Hematopoietic multipotent progenitor cell treated with erythropoietin and hydrocortisone succinate and interleukin-3 and kit ligand, for 17 days (in vitro differentiated cells): ENCODE measurements around the gene ROR2.
"Not testable (repeated sequence)": the region's sequence is repeated elsewhere in the genome, so short reads cannot be mapped to it uniquely, and the experiment has no call there.

Source experiments
- DNase-seq: peaks from one replicate; pipeline ENCODE4 v3.0.0-alpha.2; 2015; ENCODE audit warnings: low spot score

Gene ROR2

DNA sequence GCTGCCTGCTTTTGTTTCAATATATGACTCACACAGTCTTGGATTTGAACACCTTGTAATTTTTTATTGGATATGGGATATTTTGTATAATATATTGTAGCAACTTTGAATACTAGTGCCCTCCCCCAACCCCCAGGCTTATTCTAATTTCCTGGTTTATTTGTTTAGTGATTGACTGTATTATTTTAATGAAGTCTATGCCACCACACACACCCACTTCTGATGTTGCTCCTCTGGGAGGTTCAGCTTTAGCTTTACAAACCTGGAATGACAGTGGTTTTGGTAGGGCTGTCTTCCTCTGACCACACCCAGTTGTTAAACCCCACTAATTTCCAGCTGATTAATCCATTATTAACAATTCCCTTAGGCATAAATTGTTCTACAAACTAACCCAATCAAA, 320.3 kb downstream of the ROR2 start:
- DNase-seq: no peak

DNA sequence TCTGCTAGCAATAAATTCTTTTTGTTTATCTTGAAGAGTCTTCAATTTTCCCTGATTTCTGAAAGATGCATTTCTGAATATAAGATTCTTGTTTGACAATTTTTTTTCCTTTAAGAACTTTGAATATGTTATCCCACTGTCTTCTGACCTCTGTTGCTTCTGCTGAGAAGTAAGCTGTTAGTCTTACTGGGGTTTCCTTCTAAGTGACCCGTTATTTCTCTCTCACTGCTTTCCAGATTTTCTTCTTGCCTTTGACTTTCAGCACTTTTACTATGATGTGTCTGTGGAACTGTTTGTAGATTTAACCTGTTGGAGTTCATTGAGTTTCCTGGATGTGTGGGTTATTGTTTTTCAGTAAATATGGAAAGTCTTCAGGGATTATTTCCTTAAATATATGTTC, 321.1 kb downstream of the ROR2 start:
- DNase-seq: no peak

DNA sequence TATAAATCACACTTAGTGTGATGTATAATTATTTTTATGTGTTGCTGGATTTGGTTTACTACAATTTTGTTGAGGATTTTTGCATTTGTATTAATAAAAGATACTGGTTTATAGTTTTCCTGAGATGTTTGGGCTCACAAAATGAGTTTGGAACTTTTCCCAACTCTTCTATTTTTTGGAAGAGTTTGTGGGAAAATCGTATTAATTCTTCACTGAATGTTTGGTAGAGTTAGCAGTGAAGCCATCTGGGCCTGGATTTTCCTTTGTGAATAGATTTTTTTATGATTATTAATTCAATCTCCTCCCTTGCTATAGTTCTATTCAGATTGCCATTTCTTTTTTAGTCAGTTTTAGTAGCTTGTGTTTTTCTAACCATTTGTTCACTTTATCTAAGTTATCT, 324.7 kb downstream of the ROR2 start:
- DNase-seq: no peak

DNA sequence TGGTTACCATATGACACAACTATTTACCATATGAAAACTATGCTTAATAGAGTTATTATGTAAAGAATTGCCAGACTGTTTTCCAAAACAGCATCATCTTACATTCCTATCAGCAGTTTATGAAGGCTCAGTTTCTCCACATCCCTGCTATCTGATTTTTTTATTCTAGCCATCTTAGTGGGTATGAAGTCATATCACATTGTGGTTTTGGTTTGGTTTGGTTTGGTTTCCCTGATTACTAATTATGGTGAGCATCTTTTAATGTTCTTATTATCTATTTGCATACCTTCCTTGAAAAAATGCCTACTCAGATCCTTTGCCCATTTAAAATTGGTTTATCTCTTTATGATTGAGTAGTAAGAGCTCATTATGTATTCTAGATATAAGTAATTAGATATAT, 327.0 kb downstream of the ROR2 start:
- no peak for DNase-seq

DNA sequence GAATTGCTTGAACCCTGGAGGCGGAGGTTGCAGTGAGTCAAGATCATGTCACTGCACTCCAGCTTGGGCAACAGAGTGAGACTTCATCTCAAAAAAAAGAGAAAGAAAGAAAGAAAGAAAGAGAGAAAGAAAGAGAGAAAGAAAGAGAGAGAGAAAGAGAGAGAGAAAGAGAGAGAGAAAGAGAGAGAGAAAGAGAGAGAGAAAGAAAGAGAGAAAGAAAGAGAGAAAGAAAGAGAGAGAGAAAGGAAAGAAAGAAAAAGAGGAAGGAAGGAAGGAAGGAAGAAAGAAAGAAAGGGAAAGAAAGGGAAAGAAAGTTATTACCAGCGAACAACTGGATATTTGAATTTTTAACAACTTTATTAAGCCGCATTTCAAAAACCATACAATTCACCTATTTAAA, 327.9 kb downstream of the ROR2 start:
- DNase-seq: not testable (repeated sequence)

DNA sequence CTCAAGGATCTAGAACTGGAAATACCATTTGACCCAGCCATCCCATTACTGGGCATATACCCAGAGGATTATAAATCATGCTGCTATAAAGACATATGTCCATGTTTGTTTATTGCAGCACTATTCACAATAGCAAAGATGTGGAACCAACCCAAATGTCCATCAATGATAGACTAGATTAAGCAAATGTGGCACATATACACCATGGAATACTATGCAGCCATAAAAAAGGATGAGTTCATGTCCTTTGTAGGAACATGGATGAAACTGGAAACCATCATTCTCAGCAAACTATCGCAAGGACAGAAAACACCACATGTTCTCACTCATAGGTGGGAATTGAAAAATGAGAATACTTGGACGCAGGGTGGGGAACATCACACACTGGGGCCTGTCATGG, 336.0 kb downstream of the ROR2 start:
- DNase-seq: not testable (repeated sequence)

DNA sequence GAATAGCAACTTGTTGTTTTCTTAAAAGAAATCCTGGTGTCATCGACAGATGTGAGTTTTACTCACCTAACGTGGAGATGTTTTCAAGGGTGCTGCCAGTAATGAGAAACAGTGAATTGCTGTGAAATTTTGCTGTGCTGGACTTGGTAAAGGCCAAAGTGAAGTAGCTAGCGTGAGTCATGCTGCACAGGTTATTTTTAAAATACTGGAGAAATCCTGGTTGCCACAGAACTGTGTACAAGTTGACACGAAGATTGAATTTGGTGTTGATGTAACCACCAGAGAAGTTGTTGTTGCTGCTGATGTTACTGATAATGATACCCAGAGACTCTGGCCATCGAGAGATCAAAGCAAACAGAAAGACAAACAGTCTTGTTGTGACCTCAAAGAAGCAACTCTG, 338.4 kb downstream of the ROR2 start:
- no peak for DNase-seq

DNA sequence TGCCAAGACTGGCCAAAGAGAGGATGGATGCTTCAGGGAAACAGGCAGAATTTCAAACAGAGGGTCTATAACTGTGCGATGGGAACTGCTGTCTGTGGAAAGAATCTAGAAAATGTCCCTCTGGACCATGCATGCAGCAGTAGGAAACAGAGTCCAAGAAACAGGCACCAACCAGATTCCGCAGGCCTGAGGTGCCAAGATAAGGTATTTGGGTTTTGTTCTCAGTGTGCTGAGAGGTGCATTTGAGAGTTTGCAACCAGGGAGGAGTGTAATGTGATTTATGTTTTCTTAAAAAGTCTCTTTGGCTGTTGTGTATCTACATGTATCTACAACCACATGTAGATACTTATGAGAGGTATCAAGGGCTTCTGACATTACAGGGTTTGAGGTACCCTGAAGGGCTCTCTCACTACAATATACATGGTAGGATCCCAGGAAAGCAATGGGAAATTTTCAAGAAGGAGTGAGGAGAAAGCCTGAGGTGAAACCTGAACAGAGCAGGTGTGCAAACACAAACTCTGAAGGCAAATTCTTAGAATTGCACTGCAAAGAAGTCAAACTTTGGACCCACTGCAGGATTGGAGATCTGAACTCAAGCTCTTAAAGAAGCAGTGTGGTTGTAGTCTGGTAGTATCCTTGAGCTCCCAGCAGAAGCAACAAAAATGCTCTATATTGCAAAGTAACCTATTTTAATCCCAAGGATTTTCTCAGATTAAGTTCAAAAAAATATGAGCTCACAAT, 343.6 kb downstream of the ROR2 start:
- DNase-seq: no peak

DNA sequence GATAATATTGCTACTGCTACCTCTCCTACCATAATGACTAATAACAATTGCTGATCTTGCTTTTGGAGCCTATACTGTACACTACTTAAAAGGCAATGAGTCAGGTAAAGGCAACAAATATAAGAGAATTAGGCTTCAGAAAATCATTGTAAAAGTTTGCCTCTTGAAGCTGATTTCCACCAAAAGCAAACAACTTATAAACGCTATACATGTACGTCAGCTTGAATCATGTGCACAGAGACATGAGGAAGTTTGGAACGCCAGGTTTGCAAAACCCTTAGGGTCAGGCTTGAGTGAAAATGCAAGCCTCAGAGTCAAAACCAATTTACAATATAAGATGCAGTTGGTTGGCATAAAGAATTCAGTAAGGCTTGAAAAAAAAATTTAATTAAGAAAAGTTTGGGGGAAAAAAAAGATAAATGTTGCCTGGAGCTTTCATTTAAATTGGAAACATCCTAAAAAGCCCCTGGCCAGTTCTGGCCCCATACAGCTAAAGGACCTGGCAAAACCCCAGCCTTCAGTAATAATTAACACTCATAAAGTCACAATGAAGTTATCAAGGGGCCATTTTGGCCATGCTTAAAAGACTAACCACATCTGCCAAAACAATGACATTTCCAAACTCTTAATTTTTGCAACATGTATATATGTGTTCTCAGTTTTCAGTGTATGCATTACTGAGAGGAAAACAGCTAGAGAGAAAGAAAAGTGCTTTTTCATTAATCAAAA, 345.4 kb downstream of the ROR2 start:
- no peak for DNase-seq

DNA sequence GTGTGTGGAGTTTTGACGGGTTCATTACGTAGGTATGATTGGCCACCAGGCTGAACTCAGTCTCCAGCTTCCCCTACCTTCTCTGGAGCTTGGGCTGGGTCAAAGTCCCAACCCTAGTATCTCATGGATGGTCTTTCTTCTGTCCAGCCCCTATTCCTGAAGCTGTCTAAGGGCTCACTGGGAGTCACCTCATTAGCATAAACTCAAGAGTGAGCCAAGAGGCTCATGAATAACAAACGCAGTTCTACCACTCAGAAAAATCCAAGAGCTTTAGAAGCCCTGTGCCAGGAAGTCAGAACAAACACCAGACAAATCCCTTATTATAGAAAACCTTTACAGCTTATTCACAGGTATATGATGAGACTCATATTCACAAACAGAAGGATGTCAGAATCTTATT, 346.1 kb downstream of the ROR2 start:
- no peak for DNase-seq

DNA sequence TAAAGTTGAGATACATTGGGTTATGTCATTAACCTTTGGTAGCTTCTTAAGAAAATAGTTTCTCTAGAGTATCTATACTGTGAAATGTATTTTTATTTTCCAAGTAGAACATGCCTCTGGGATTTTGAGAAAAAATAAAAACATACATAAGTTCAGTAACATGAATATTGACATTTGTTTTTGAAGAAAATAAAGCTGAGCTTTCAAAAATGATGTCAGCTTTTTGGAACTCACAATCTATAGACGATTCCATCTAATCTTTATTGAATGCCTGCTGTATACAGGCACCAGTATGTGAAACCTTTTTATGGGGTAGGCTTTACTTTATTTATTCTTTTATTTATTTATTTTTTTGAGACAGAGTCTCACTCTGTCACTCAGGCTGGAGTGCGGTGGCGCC, 350.5 kb downstream of the ROR2 start:
- no peak for DNase-seq

DNA sequence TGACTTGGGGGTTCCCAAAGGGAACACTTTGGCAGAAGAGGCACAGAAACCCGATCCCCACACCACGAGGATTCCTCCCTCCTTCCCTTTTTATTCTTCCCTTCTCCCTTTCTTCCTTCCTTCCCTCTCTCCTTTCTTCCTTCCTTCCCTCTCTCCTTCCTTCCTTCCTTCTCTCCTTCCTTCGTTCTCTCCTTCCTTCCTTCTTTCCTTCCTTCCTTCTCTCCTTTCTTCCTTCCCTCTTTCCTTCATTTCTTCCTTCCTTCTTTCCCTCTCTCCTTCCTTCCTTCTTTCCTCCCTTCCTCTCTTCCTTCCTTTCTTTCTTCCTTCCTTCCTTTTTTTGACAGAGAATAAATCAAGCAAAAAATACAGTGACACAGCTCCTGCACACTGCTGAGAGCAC, 358.4 kb downstream of the ROR2 start:
- no peak for DNase-seq

DNA sequence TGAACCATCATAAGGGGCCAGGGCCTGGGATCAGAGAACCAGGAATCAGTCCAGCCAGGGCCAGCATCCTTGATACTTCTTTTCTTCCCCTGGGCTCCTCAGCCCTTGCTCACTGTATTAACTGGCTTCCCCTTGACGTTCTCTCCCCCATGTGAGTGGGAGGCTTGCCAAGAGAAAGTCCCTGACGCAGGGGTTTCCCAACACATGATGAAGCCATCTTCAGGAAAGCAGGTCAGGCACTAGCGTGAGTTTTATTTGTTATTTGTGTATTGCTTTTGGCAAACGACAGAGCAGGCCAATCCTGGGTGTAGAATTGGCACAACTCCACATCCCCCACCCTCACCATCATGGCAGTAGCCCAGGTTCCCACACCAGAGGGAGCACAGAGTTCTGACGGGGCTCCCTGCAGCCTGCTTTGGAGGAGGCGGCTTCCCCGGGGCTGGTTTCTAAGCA, 360.9 kb downstream of the ROR2 start:
- no peak for DNase-seq

DNA sequence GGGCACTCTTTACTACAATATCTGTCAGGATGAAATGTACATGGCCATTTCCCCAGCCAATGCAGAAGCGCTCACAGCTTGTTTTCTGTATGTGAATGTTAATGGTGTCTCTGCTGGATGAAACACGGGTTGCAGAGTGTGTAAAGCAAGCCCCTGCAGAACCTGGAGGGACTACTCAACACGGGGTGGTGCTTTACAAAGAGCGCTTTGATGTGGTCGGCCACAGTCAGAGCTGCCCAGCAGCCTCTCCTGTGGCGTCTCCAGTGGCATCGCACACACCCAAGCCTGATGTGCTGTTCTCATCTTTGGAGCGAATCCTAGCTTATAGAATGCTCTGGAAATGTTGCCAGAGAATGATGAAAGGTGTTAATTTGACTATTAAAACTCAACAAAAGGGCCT, 363.7 kb downstream of the ROR2 start:
- DNase-seq: no peak

DNA sequence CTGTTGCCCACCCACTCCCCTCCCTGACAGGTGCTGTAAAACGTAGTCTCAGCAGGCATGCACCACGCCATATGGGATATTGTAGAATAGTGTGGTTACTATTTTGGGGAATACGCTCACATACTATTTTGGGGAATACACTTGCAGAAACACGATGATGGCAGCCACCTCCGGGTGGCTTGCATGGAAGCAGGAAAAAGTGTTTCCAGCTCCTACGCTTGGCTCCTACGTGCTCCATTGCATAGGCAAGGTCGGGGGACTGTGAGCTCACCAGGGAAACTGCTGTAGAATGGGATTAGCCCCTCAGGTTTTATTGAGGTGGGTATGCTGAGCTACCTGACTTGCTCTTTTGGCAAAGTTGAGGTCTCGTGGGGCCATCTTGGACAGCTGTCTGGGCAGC, 366.1 kb downstream of the ROR2 start:
- DNase-seq: no peak

DNA sequence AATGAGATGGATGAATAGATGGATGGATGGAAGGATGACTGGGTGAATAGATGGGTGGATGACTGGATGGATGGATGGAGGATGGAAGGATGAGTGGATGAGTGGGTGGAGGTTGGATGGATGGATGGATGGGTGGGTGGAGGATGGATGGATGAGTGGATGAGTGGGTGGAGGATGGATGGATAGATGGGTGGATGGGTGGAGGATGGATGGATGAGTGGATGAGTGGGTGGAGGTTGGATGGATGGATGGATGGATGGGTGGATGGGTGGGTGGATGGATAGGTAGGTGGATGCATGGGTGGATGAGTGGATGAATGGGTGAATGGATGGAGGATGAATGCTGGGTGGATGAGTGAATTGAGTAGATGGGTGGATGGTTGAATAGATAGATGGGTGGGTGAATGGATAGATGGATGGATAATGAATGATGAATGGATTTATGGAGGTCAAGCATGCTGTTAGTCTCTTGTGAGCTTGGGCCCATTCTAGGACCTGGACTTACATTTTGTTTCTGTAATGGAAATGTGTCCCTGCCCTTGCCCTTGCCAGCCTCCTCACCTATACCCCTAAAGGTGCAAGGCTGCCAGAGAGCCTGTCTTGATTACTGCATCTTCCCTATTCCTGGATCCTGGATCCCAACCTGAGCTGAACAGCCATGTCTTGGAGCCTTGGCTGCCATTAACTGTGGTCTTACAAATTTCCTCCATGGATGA, 366.7 kb downstream of the ROR2 start:
- no peak for DNase-seq

DNA sequence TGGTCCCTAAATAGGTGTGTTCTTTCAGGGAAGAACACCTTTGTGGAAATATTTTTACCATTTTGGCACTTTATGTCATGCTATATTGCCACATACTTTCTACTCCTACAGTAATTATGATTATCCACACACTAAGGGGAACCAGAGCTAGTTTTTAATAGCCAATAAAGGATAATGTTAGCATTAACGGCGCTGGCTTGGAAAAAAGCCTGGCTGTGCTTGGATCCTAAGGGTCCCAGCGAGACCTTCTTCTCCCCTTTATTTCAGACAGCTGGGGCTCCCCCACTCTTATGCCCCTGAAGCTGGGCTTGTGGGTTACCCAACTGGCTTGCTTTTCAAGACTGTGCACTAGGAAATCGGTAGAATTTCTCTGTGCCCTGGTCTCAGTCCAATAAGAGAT, 367.8 kb downstream of the ROR2 start:
- no peak for DNase-seq

DNA sequence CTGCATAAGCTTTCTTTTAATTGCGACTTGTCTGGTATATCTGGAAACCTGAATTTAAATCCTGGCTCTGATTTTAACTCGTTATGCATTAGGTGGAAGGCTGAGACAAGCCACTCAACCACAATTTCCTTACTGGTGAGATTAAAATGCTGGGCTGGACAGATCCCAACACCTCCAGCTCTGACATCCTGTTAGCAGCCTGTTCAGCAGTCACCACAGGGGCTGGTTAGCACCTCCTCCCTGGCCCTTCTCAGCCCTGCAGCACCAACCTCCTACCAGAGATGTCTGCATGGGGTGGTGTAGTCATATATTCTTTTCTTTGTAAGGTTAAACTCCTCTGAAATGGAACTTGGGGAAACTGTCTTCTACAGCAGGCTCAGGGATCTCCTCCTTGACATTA, 369.9 kb downstream of the ROR2 start:
- no peak for DNase-seq

DNA sequence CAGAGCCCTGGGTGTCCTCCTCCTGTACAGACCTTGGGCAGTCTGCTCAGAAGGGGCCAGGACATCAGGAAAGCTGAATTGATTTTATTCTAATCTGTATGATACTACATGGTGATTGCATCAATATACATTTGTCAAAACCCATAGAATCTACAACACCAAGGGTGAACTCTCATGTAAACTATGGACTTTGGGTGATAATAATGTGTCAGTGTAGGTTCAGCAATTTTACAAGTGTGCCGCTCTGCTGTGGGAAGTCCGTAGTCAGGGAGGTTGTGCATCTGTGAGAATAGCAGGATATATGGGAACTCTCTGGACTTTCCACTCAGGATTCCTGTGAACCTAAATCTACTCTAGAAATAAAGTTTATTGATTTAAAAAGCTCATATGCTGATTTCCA, 371.1 kb downstream of the ROR2 start:
- no peak for DNase-seq

DNA sequence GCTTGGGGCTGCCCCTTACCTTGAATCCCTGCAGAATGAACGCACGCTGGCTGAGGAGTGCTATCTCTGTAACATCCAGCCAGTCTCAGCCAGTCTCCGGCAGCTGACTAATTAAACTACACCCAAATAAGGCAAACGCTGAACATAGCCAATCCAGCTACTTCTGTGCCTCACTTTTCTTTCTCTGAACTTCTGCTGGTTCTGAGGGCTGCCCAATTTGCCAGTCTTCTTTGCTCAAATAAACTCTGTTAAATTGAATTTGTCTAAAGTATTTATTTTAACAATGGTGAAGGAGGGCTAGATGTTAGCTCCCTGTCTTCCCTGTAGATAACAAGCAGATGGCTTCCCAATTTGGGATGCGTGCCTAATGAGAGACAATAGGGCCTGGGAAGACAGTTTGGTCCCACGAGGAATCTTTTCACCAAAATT, 372.4 kb downstream of the ROR2 start:
- no peak for DNase-seq

DNA sequence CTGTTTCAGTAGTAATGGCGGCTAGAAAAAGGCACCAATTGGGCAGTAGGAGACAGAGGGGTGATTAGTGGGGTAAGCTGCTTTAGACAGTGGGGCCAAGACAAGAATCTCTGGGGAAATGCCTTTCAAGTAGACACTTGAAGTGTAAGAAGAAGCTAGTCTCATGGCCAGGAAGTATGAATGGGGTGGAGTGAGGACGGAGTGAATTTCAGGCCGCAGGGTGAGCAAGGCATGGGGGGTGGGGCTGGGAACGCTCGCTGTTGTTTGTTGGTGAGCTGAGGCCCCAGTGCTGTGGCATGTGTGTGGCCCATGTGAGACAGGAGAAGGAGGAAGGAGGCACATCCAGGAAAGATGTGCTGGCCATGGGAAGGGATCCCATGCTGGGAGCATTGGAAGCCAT, 377.2 kb downstream of the ROR2 start:
- no peak for DNase-seq

DNA sequence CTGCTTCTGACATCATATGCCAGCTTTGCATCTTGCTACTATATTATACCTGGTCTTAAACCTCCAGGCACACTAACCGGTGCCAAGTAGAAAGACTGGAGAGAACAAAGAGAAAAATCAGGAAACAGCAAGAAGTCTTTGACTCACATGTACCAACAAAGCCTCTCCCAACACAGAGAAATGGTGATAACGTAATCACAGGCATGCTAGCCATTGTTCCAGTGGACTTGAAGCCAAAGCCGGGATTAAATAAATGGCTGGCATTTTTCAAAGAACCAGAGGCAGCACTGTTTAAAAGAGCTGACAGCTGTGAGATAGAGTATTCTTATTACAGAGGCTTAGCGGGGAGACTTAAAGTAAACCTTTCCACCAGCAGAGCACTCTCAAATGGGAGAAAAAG, 378.0 kb downstream of the ROR2 start:
- DNase-seq: no peak

DNA sequence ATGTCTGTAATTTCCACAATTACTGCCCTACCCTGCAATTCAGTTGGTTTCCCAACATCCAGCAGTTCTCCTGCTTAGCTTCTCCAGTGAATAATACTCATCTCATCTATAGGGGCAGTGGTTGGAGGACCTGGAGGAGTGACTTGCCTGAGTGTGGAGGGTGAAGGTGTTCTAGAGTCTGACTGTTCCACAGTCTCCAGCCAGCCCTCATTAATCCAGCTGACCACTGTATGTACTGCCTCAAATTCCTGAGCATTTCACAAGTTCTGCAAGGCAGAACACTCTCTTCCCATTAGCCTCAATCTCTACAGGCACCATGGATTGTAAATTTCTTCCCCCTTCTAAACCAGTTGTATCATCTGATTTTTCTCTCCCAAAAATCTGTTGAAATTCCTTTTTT, 379.0 kb downstream of the ROR2 start:
- DNase-seq: no peak
